NB4 (cell line): ENCODE measurements around the gene ATXN1.

Source experiments
- DNase-seq: peaks from one replicate; pipeline ENCODE4 v3.0.0; 2010; ENCODE audit warnings: low read depth
- H3K4me3 ChIP-seq: one replicate; pipeline ENCODE4 v1.5.1; 2011; ENCODE audit warnings: mild to moderate bottlenecking, low read depth, low read length, moderate library complexity
- MYC ChIP-seq: IDR thresholded peaks from 2 replicates; pipeline ENCODE4 v1.6.1; 2011; ENCODE audit warnings: low read depth, low read length
- POLR2A ChIP-seq: IDR thresholded peaks from 2 replicates; pipeline ENCODE4 v1.6.1; 2011; ENCODE audit warnings: mild to moderate bottlenecking; ENCODE audit not compliant: insufficient read length; ENCODE audit errors: extremely low read depth
- TF ChIP-seq, protein P1 (sequence below): IDR thresholded peaks from one replicate; pipeline ENCODE4 v1.5.1; 2012; ENCODE audit warnings: low read depth, low read length
- TF ChIP-seq, protein P2 (sequence below): IDR thresholded peaks from 2 replicates; pipeline ENCODE4 v1.6.1; 2011; ENCODE audit warnings: low read depth, low read length

ATXN1 gene

DNA sequence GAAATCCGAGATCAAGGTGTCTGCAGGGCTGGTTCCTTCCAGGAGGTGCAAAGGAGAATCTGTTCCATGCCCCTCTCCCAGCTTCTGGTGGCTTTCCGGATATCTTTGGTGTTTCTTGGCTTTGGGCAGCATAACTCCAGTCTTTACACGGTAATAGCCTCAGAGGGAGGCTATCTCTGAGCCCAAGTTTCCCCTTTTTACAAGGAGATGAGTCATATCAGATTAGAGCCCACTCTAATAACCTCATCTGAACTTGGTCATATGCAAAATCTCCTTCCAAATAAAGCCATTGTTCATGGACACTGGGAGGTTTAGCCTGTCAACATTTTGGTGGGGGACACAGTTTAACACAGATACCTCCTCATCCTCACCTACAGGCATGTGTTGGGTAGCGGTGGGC, 213.7 kb downstream of the ATXN1 start:
- TF ChIP-seq, protein P1, sequence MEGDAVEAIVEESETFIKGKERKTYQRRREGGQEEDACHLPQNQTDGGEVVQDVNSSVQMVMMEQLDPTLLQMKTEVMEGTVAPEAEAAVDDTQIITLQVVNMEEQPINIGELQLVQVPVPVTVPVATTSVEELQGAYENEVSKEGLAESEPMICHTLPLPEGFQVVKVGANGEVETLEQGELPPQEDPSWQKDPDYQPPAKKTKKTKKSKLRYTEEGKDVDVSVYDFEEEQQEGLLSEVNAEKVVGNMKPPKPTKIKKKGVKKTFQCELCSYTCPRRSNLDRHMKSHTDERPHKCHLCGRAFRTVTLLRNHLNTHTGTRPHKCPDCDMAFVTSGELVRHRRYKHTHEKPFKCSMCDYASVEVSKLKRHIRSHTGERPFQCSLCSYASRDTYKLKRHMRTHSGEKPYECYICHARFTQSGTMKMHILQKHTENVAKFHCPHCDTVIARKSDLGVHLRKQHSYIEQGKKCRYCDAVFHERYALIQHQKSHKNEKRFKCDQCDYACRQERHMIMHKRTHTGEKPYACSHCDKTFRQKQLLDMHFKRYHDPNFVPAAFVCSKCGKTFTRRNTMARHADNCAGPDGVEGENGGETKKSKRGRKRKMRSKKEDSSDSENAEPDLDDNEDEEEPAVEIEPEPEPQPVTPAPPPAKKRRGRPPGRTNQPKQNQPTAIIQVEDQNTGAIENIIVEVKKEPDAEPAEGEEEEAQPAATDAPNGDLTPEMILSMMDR = no peak
- TF ChIP-seq POLR2A (no peak), MYC (no peak)
- TF ChIP-seq, protein P2, sequence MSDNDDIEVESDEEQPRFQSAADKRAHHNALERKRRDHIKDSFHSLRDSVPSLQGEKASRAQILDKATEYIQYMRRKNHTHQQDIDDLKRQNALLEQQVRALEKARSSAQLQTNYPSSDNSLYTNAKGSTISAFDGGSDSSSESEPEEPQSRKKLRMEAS = no peak
- no peak overlapping the region for H3K4me3 ChIP-seq
- DNase-seq = peak; percentile 68

DNA sequence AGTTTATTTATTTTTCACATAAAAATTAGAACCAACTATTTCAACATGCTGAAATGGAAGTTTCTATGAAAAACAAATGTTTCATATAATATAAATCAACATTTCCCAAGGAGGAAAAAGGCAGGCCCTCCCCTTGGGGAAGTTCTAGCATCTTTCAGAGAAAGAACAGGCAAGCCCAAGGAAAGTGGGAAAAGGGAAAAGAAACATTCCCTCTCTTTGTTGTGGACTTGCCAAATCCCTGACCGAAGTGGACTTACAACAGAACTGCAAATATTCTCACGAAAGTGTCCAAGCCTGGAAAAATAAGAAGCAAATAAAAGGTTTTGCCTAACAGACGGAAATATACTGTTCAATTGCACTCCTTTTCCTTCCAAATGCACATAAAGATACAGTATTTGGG, 214.4 kb downstream of the ATXN1 start:
- no peak overlapping the region for H3K4me3 ChIP-seq
- no peak for DNase-seq
- TF ChIP-seq, protein P2 = no peak
- TF ChIP-seq MYC = no peak
- TF ChIP-seq, protein P1 = no peak

DNA sequence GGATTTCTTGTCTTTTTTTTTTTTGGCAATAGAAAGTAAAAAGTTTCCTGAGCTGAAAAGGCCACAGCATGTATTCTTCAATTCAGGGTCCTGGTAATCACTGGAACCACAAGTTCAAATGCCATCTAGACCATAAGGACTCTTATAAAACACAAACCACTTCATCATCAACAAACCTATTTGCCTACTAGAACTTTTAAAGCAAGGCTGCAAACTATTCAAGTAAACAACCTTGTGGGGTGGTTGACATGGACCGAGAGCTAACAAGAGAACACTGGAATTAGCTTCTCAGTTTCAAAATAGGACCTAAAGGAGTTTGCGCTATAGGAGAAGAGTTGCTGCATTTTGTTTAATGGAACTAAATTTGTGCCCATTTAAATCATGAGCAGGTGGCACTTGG, 215.9 kb downstream of the ATXN1 start:
- TF ChIP-seq, protein P1 = no peak
- TF ChIP-seq POLR2A (no peak), MYC (no peak)
- TF ChIP-seq, protein P2 = no peak
- no peak overlapping the region for H3K4me3 ChIP-seq
- DNase-seq = no peak

DNA sequence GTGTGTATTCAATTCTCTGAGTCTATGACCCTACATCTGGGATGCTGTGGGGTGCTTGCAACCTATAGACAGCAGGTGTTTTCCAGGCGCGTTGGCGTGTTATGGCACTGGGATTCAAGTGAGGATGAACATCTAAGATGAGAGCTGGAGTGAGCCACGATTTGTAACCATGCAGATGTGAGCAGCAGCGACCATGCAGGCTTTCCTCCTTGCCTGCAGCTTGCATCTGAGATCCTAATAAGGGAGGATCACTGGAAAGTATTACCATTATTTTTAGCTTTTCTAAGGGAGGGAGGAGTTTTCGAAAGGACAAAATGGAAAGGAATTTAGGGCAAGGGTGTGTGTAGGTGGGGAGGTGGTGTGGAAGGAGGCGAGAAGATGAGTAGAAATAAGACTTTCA, 216.7 kb downstream of the ATXN1 start:
- H3K4me3 ChIP-seq = no peak overlapping the region
- no peak for DNase-seq
- TF ChIP-seq, protein P1 = no peak
- TF ChIP-seq MYC = no peak
- TF ChIP-seq, protein P2 = no peak
- no peak for TF ChIP-seq POLR2A

DNA sequence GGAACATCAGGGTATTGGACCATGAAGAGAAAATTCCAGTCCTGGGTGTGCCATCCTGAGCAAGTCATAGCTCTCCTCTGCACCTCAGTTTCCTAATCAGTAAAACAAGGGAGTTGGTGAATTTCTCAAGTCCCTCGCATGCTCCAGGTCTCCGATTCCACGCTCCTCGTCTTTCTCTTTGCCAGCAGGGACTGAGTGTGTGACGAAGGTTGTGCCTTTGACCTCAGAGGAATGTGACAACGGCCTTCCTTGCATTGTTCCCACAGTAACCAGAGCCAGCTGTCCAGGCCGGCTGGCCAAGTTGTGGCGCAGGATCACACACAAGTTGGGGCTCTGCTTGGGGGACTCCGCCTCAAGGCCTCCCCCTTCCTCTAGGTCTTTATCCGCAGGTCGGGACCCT, 217.3 kb downstream of the ATXN1 start:
- no peak overlapping the region for H3K4me3 ChIP-seq
- DNase-seq = no peak
- TF ChIP-seq POLR2A (no peak), MYC (no peak)
- TF ChIP-seq, protein P1 = no peak
- TF ChIP-seq, protein P2 = no peak

DNA sequence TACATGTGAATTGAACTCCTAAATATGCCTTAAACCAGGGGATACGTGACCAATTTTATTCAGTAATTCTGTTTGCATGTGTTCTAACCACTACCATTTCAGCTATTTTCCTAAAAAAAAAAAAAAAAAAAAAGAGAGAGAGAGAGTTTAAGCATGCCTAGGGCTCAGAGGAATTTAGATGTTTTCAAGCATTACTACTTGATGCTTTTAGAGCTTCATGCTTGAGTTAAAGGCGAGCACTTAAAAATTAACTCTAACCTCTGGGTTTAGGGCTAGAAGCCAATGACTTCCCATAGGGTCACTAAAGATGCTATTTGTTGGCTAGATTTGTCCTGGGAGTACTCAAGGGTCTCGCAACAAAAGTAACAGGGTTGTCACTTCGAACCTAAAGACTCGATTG, 217.7 kb downstream of the ATXN1 start:
- DNase-seq = no peak
- TF ChIP-seq MYC (no peak), POLR2A (no peak)
- TF ChIP-seq, protein P1 = no peak
- TF ChIP-seq, protein P2 = no peak

More for the DNA sequence above, 217.7 kb downstream of the ATXN1 start:
- no peak overlapping the region for H3K4me3 ChIP-seq
